NT2/D1 (cell line): ENCODE data around the gene CHMP4B.

Experiments
- DNase-seq: peaks from one replicate; pipeline ENCODE4 v3.0.0-alpha.2; 2011; ENCODE audit warnings: low read depth, low spot score
- H3K27me3 ChIP-seq: 2 replicates; pipeline ENCODE4 v1.6.0; 2011; ENCODE audit warnings: mild to moderate bottlenecking; ENCODE audit not compliant: insufficient read length, insufficient read depth
- H3K36me3 ChIP-seq: 2 replicates; pipeline ENCODE4 v1.6.1; 2011; ENCODE audit warnings: mild to moderate bottlenecking, low read length, mixed read lengths; ENCODE audit not compliant: insufficient read depth, insufficient read length
- H3K4me1 ChIP-seq: 2 replicates; pipeline ENCODE4 v1.5.1; 2011; ENCODE audit not compliant: insufficient read depth, insufficient read length
- H3K4me3 ChIP-seq: 2 replicates; pipeline ENCODE4 v1.5.1; 2011; ENCODE audit warnings: low read depth; ENCODE audit not compliant: insufficient read length
- H3K9ac ChIP-seq: 2 replicates; pipeline ENCODE4 v1.6.0; 2011; ENCODE audit warnings: low read depth; ENCODE audit not compliant: insufficient read length
- H3K9me3 ChIP-seq: 2 replicates; pipeline ENCODE4 v1.5.1; 2011; ENCODE audit warnings: mild to moderate bottlenecking, low read length; ENCODE audit not compliant: insufficient read depth
- SUZ12 ChIP-seq: IDR thresholded peaks from 2 replicates; pipeline ENCODE4 v1.6.1; 2011; ENCODE audit not compliant: insufficient read length, insufficient read depth; ENCODE audit errors: extremely low read depth
- YY1 ChIP-seq: IDR thresholded peaks from 2 replicates; pipeline ENCODE4 v1.6.1; 2011; ENCODE audit not compliant: insufficient read length, insufficient read depth
- ZNF274 ChIP-seq: IDR thresholded peaks from 2 replicates; pipeline ENCODE4 v1.6.1; 2011; ENCODE audit warnings: mild to moderate bottlenecking, low read depth, low read length

CHMP4B gene

GRCh38 chr20:33866398-33867100 is 55.4 kb downstream of the CHMP4B start:
- peaks cover 9% of the 10 kb centered on the region for H3K4me1 ChIP-seq
- no peaks in the 10 kb centered on the region for H3K9me3 ChIP-seq
- no peaks in the 10 kb centered on the region for H3K36me3 ChIP-seq
- TF ChIP-seq SUZ12: no peak
- no peak for TF ChIP-seq ZNF274
- TF ChIP-seq YY1: no peak
- no peaks in the 10 kb centered on the region for H3K27me3 ChIP-seq
- no peak for DNase-seq
- no peak overlapping the region for H3K9ac ChIP-seq
- H3K4me3 ChIP-seq: no peak overlapping the region

- no peaks in the 10 kb centered on the region for H3K27me3 ChIP-seq
- DNase-seq: no peak
- peaks cover 8% of the 10 kb centered on the region for H3K4me1 ChIP-seq
- H3K9me3 ChIP-seq: no peaks in the 10 kb centered on the region
- no peak overlapping the region for H3K9ac ChIP-seq
- TF ChIP-seq ZNF274 (no peak), YY1 (no peak), SUZ12 (no peak)
- H3K36me3 ChIP-seq: no peaks in the 10 kb centered on the region
- no peak overlapping the region for H3K4me3 ChIP-seq
Observed at GRCh38 chr20:33868042-33868441, 56.9 kb downstream of the CHMP4B start.

GRCh38 chr20:33868595-33868994 is 57.4 kb downstream of the CHMP4B start:
- Histone ChIP-seq H3K27me3 (no peaks in the 10 kb centered on the region), H3K9me3 (no peaks in the 10 kb centered on the region)

GRCh38 chr20:33869283-33869682 is 58.1 kb downstream of the CHMP4B start:
- TF ChIP-seq YY1 (no peak), ZNF274 (no peak), SUZ12 (no peak)
- H3K36me3 ChIP-seq: no peaks in the 10 kb centered on the region
- no peaks in the 10 kb centered on the region for H3K27me3 ChIP-seq
- no peak overlapping the region for H3K4me3 ChIP-seq
- H3K9ac ChIP-seq: no peak overlapping the region
- H3K4me1 ChIP-seq: peaks cover 4% of the 10 kb centered on the region
- H3K9me3 ChIP-seq: no peaks in the 10 kb centered on the region
- no peak for DNase-seq

More at GRCh38 chr20:33868595-33868994, 57.4 kb downstream of the CHMP4B start:
- no peak overlapping the region for H3K9ac ChIP-seq
- H3K36me3 ChIP-seq: no peaks in the 10 kb centered on the region
- H3K4me1 ChIP-seq: peaks cover 4% of the 10 kb centered on the region
- H3K4me3 ChIP-seq: no peak overlapping the region
- TF ChIP-seq YY1: no peak
- no peak for TF ChIP-seq ZNF274
- no peak for TF ChIP-seq SUZ12
- DNase-seq: no peak

- TF ChIP-seq YY1 (no peak), SUZ12 (no peak), ZNF274 (no peak)
- H3K4me1 ChIP-seq: peaks cover 4% of the 10 kb centered on the region
- no peak for DNase-seq
- H3K9ac ChIP-seq: no peak overlapping the region
- no peak overlapping the region for H3K4me3 ChIP-seq
- H3K9me3 ChIP-seq: no peaks in the 10 kb centered on the region
- no peaks in the 10 kb centered on the region for H3K27me3 ChIP-seq
- no peaks in the 10 kb centered on the region for H3K36me3 ChIP-seq
Observed at GRCh38 chr20:33871362-33871761, 60.2 kb downstream of the CHMP4B start.

GRCh38 chr20:33874129-33874528 is 63.0 kb downstream of the CHMP4B start:
- H3K36me3 ChIP-seq: no peaks in the 10 kb centered on the region
- H3K9me3 ChIP-seq: peaks cover 10% of the 10 kb centered on the region; the same call in 1 of the 2 replicates
- TF ChIP-seq YY1 (no peak), SUZ12 (no peak), ZNF274 (no peak)
- H3K4me3 ChIP-seq: no peak overlapping the region
- H3K27me3 ChIP-seq: no peaks in the 10 kb centered on the region
- no peak overlapping the region for H3K9ac ChIP-seq
- DNase-seq: no peak
- peaks cover 4% of the 10 kb centered on the region for H3K4me1 ChIP-seq

GRCh38 chr20:33875055-33875454 is 63.9 kb downstream of the CHMP4B start:
- no peak for TF ChIP-seq YY1
- no peak for TF ChIP-seq ZNF274
- TF ChIP-seq SUZ12: no peak
- Histone ChIP-seq H3K9me3 (peaks cover 16% of the 10 kb centered on the region; the same call in 1 of the 2 replicates), H3K4me1 (peaks cover 4% of the 10 kb centered on the region), H3K4me3 (no peak overlapping the region), H3K9ac (no peak overlapping the region), H3K36me3 (no peaks in the 10 kb centered on the region), H3K27me3 (no peaks in the 10 kb centered on the region)
- no peak for DNase-seq
